ENCODE results near the gene ZFAND3.

Gene ZFAND3

DNA sequence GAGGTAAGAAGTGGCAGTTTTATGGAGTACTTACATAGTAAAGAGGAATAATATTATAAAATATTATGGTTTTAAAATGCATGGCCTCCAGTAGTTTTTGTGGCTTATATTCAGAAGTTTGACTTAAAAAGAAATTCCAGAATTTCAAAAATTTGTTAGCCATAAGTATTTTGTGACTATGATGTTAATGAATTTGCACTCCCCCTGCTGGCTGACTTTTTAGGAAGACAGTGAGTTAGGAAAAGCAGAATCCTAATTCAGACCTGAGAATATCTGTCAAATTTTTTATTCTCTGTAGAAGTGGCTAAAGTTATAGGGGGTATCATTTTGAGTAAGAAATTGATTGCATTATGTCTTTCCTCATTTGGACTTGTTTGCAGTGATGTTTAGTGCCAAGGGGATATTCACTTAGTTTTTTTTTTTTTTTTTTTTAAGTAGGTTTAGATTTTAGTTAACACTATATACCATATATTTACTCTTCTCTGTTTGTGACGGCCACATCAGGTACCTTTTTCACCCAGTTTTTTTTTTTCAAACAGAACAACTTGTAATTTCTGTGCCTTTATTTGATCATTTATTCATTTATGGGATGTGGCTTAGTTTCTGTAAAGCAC is 40.8 kb downstream of the ZFAND3 start:
- no peaks in the 10 kb centered on the region for H3K27me3 ChIP-seq (ENCODE audit: insufficient read depth, low read length)
- no peaks in the 10 kb centered on the region for H3K79me2 ChIP-seq (ENCODE audit: insufficient read depth, low read length)
- no peak overlapping the region for H2AFZ ChIP-seq (ENCODE audit: low read length)
- H3K36me3 ChIP-seq (ENCODE audit: insufficient read depth, low read length) = no peaks in the 10 kb centered on the region
- no peaks in the 10 kb centered on the region for H4K20me1 ChIP-seq (ENCODE audit: insufficient read depth, low read length)
- H3K9me3 ChIP-seq (ENCODE audit: low read length) = no peaks in the 10 kb centered on the region
- H3K4me1 ChIP-seq (ENCODE audit: insufficient read depth, low read length, severe bottlenecking) = no peaks in the 10 kb centered on the region
- TF ChIP-seq, protein P1, sequence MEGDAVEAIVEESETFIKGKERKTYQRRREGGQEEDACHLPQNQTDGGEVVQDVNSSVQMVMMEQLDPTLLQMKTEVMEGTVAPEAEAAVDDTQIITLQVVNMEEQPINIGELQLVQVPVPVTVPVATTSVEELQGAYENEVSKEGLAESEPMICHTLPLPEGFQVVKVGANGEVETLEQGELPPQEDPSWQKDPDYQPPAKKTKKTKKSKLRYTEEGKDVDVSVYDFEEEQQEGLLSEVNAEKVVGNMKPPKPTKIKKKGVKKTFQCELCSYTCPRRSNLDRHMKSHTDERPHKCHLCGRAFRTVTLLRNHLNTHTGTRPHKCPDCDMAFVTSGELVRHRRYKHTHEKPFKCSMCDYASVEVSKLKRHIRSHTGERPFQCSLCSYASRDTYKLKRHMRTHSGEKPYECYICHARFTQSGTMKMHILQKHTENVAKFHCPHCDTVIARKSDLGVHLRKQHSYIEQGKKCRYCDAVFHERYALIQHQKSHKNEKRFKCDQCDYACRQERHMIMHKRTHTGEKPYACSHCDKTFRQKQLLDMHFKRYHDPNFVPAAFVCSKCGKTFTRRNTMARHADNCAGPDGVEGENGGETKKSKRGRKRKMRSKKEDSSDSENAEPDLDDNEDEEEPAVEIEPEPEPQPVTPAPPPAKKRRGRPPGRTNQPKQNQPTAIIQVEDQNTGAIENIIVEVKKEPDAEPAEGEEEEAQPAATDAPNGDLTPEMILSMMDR (IDR thresholded peaks at IDR 0.05; ENCODE audit: low read length) = peak; percentile 66
- TF ChIP-seq EZH2 (IDR thresholded peaks at IDR 0.05; ENCODE audit: borderline replicate concordance, low read length) = no peak
- no peaks in the 10 kb centered on the region for H3F3A ChIP-seq (ENCODE audit: insufficient read depth, low read length)
- H3K9me2 ChIP-seq (ENCODE audit: low read depth, low read length) = no peaks in the 10 kb centered on the region
- H3K27ac ChIP-seq (ENCODE audit: low read depth, low read length, poor library complexity, severe bottlenecking) = no peak overlapping the region
- no peak overlapping the region for H3K4me3 ChIP-seq (ENCODE audit: low read depth, low read length, poor library complexity, severe bottlenecking)
- no peak overlapping the region for H3K4me2 ChIP-seq (ENCODE audit: low read length)
- H3K9ac ChIP-seq (ENCODE audit: low read length) = no peak overlapping the region

DNA sequence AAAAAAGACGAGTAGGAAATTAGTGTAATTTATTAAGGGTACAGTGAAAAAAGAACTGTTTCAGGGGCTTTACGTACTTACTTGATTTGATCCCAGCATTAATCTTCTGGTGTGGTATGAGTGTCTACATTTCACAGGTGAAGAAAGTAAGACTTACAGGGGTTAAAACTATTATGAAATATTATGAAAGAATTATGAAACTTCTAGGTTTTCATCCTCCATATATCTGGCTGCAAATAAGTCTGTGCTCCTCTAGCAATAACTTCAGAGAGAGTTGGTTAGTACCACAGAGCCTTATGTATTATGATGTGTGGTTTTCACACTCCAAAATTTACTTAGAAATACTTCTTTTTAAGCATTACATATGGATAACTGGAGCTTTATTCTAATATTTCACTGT is 41.9 kb downstream of the ZFAND3 start:
- no peaks in the 10 kb centered on the region for H3K4me1 ChIP-seq (ENCODE audit: insufficient read depth, low read length, severe bottlenecking)
- no peaks in the 10 kb centered on the region for H4K20me1 ChIP-seq (ENCODE audit: insufficient read depth, low read length)
- no peaks in the 10 kb centered on the region for H3K79me2 ChIP-seq (ENCODE audit: insufficient read depth, low read length)

DNA sequence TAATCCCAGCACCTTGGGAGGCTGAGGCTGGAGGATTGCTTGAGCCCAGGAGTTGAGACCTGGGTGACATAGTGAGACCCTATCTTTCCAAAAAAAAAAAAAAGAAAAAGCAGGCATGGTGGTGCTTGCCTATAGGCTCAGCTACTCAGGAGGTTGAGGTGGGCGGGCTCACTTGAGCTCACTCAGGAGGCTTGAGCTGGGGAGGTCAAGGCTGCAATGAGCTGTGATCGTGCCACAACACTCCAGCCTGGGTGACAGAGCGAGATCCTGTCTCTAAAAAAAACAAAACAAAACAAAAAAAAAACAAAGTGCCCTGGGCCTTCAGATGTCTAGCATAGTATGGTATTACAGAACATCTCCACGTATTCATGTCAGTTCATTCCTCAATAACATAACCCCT is 42.9 kb downstream of the ZFAND3 start:
- Histone ChIP-seq H3K4me3 (ENCODE audit: low read depth, low read length, poor library complexity, severe bottlenecking) (no peak overlapping the region), H3K27ac (ENCODE audit: low read depth, low read length, poor library complexity, severe bottlenecking) (no peak overlapping the region), H3K9me2 (ENCODE audit: low read depth, low read length) (no peaks in the 10 kb centered on the region), H3K9me3 (ENCODE audit: low read length) (no peaks in the 10 kb centered on the region), H3K79me2 (ENCODE audit: insufficient read depth, low read length) (no peaks in the 10 kb centered on the region), H3K4me2 (ENCODE audit: low read length) (no peak overlapping the region), H2AFZ (ENCODE audit: low read length) (no peak overlapping the region), H3K9ac (ENCODE audit: low read length) (no peak overlapping the region), H3K36me3 (ENCODE audit: insufficient read depth, low read length) (no peaks in the 10 kb centered on the region), H3K4me1 (ENCODE audit: insufficient read depth, low read length, severe bottlenecking) (peaks cover 5% of the 10 kb centered on the region), H3K27me3 (ENCODE audit: insufficient read depth, low read length) (no peaks in the 10 kb centered on the region), H3F3A (ENCODE audit: insufficient read depth, low read length) (no peaks in the 10 kb centered on the region), H4K20me1 (ENCODE audit: insufficient read depth, low read length) (no peaks in the 10 kb centered on the region)
- TF ChIP-seq EZH2 (IDR thresholded peaks at IDR 0.05; ENCODE audit: borderline replicate concordance, low read length) = no peak
- TF ChIP-seq, protein P1 (IDR thresholded peaks at IDR 0.05; ENCODE audit: low read length) = no peak

More for the DNA sequence above, 41.9 kb downstream of the ZFAND3 start:
- H3K9me3 ChIP-seq (ENCODE audit: low read length) = no peaks in the 10 kb centered on the region
- H2AFZ ChIP-seq (ENCODE audit: low read length) = no peak overlapping the region
- H3K27me3 ChIP-seq (ENCODE audit: insufficient read depth, low read length) = no peaks in the 10 kb centered on the region
- no peaks in the 10 kb centered on the region for H3K9me2 ChIP-seq (ENCODE audit: low read depth, low read length)
- H3K36me3 ChIP-seq (ENCODE audit: insufficient read depth, low read length) = no peaks in the 10 kb centered on the region
- no peaks in the 10 kb centered on the region for H3F3A ChIP-seq (ENCODE audit: insufficient read depth, low read length)
- no peak overlapping the region for H3K27ac ChIP-seq (ENCODE audit: low read depth, low read length, poor library complexity, severe bottlenecking)
- no peak overlapping the region for H3K9ac ChIP-seq (ENCODE audit: low read length)
- no peak overlapping the region for H3K4me2 ChIP-seq (ENCODE audit: low read length)
- H3K4me3 ChIP-seq (ENCODE audit: low read depth, low read length, poor library complexity, severe bottlenecking) = no peak overlapping the region
- TF ChIP-seq, protein P1 (IDR thresholded peaks at IDR 0.05; ENCODE audit: low read length) = no peak
- TF ChIP-seq EZH2 (IDR thresholded peaks at IDR 0.05; ENCODE audit: borderline replicate concordance, low read length) = no peak

All from OCI-LY1 (cell line).